ENCODE data around the gene CDRT4. TPM values are rescaled to one million over a fixed set of nuclear protein-coding genes. Genes with fewer than 3 reads are reported as not detected.
A peak's percentile ranks its signal among the peaks of the same experiment; 100 is the strongest.

Gene CDRT4
- total RNA-seq, 1 donor from 2014 or later = 1.7 TPM

DNA sequence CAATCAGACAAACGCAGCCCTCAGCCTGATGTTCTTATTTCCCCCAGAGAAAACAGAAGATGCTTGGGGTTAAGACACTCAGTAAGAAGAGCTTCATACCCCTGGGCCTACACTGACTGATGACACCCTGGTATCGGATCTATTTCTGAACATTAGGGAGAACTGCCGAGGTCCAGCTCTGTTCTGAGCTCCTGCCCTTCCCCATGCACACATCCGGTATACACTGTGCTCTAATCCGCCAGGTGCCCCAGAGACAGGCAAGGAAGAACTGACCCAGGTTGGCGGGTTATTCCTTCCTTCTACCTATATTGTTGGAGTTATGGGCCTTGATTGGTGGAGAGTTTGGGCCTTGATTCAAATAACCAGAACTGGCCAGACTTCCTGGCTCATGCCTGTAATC is 68.0 kb downstream of the CDRT4 start:
- ATAC-seq (no peak), DNase-seq (ENCODE audit: low spot score) (no peak)

DNA sequence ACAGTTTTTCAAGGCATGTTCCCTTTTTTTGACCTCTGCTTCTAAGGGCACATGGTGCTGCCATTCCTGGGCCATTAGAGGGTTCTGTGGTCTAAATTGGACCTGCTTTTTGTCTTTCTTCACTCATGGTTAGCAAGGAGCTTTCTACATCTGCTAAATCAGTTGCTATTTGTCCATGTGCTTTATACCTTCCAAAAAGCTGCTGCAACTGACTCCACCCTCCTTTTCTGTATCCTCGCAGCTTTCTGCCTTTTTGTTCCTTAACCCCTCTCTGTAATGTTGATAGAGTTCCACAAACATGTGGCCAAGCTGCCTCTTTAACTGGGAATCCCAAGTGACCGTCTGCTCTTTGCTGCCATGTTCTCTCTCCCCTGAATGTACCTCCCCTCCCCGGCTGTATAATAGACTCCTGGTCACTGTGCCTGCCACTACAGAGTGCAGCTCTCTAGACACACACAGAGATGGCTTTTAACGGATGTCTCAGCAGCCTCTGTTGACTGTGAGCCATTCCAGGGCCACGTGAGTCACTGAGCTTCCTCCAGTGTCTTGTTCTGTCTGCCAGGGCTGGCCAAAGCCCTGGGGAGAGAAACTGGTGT is 68.6 kb downstream of the CDRT4 start:
- ATAC-seq = peak; percentile 26
- DNase-seq (ENCODE audit: low spot score) = no peak

DNA sequence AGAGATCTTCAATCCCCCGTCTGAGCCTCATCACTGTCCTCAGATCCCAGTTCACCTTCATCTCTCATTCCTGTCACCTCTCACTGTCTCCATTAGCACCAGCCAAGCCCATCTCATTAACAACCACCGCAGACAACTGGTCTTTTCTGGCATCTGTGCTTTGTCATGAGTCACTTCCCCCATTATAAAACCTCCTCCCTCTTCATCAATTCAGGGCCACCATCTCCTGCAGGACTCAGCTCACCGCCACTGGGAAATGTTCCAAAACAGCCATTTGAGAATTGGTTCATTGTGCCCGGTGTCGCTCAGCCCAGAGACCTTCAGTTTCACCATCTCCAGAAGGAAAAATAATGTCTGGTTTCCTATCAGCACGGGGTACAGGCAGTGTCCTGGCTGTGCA is 69.1 kb downstream of the CDRT4 start:
- no peak for ATAC-seq

DNA sequence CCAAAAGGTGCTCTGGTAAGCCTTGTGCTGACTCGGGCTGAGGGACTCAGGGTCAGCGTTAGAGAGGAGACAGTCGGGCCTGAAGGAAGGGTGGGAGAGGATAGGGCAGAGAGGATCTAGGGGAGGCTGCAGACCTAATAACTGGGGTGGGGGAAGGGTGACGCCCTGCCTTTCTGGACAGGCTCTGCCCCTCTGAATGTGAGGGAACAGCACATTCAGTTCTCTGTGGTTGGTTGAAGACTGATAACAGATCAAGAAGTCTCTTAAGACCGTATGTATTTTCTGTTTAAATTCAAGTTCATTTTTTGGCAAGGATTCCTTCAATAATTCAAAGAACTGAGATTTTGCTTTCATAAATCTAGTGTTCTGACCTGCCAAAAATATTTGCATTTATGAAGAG is 69.8 kb downstream of the CDRT4 start:
- DNase-seq (ENCODE audit: low spot score) = no peak
- ATAC-seq = no peak

More for the DNA sequence above, 69.1 kb downstream of the CDRT4 start:
- DNase-seq (ENCODE audit: low spot score) = no peak

DNA sequence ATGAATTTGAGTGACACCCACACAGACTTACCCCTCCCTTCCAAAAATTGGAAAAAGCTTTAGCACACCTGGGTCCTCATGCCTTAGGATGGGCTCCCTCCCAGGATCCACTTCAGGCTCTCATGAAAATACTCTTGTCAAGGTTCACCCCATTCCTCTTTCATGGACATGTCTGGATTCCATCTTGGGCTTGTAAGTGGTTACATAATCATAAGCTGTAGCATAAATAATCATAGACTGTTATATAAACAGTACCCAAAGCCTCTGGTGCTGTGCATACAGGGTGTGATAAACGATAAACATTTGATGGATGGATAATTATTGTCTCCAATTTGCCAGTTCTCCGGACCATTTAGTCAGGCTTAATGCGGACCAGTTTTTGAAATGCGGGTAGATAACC is 72.3 kb downstream of the CDRT4 start:
- no peak for DNase-seq (ENCODE audit: low spot score)
- ATAC-seq = no peak

DNA sequence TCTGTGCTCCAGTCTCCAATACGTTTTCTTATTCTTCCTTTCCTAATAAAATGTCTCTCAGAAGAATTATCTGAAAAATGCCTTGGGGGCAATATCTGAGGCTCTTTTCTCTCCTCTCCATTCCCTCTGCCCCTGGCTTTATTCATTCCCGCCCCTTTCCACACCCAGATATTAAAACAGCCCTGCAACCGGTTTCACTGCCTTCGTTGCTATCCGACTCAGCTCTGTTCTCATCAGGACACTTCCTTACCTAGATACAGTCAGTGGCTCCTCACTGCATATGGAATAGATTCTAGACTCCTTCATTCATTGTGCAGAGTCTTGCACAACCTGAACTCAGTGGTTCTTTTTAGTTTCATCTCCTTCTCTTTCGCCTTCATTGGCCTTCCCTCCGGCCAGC is 74.0 kb downstream of the CDRT4 start:
- ATAC-seq (no peak), DNase-seq (ENCODE audit: low spot score) (no peak)

DNA sequence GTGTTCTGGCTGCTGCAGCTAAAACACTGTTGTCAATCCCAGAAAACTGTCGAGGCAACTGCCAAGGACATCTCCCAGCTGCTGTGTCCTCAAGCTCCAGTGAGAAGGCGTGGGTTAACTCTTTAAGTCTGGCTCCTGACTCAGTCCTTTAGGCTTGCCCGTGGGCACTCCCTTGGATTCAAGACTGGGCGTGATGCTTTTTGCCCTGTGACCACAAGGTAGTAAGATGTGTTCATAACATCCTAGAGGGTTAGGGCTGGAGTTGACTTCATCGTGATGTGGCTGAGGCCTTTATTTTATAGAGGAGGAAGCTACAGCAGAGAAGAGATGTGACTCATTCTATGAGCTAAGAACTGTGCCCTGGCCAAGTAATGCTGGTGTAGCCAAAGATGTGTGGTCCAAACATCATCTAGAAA is 75.1 kb downstream of the CDRT4 start:
- DNase-seq (ENCODE audit: low spot score) (no peak), ATAC-seq (no peak)

DNA sequence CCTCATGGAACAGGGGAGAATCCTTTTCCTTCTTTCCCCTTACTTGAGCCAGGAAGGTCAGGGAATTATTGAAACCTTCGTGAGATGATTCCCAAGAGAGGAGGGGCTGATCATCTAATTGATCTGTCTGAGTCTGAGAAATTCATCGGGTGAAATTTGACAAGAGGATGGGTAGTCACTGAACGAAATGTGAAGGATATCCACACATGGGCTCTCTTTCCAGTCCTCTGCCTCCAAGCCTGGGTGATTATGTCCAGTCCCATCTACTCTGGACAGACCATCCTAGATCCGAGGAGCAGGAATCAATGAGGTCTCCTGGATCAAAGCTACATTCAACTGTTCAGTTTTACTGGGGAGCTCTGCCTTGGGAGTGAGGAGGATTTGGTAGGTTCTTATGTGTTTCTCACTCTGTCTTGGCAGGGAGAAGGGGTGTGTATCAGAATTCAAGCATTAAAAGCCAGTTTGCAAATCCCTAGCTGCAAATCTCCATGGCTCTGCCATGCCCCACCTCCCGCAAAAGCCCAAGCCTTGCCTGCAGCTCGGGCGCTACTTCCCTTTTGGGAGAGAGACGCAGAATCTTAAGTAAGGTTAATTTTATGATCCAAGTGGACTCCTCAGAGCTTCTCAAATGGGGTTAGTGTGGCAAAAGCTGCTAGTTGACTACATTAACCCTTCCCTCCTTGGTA is 78.9 kb downstream of the CDRT4 start:
- DNase-seq (ENCODE audit: low spot score) (no peak), ATAC-seq (no peak)

DNA sequence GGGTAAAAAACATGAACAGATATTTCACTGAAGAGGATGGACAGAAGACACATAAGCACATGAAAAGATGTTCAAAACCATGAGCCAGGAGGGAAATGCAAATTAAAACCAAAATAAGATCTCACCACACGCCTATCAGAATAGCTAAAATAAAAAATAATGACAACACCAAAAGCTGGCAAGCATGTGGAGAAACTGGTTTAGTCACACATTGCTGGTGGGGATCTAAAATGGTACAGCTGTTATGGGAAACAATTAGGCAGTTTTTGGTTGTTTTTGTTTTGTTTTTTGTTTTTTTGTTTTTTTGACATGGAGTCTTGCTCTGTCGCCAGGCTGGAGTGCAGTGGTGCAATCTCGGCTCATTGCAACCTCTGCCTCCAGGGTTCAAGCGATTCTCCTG is 81.3 kb downstream of the CDRT4 start:
- ATAC-seq = no peak
- no peak for DNase-seq (ENCODE audit: low spot score)

Other genes starting within 250 kb of the CDRT4 start
- 3.6 TPM for gene PMP22, start 202.3 kb downstream of the CDRT4 start, total RNA-seq
- not detected for gene TEKT3, start 126.0 kb downstream of the CDRT4 start, total RNA-seq
- gene TVP23C, start 95.9 kb upstream of the CDRT4 start, total RNA-seq = 4.1 TPM
- gene FBXW10B, start 152.1 kb upstream of the CDRT4 start, total RNA-seq = 0.55 TPM
- gene TRIM16, start 216.7 kb upstream of the CDRT4 start, total RNA-seq = 7.0 TPM
- 3.5 TPM for gene ZNF286A, start 232.1 kb upstream of the CDRT4 start, total RNA-seq

All from left lobe of liver (tissue), 2 donors.